GM12892 (cell line): ENCODE data around the gene JPT2.

Experiments used
- POLR2A ChIP-seq: IDR thresholded peaks from 2 replicates; pipeline ENCODE4 v1.6.1; 2011; ENCODE audit warnings: low read depth, low read length, control low read depth
- POLR2AphosphoS5 ChIP-seq: IDR thresholded peaks from 2 replicates; pipeline ENCODE4 v1.6.1; 2011; ENCODE audit warnings: low read depth, low read length, control low read depth
- TAF1 ChIP-seq: IDR thresholded peaks from 2 replicates; pipeline ENCODE4 v1.6.1; 2011; ENCODE audit warnings: low read depth, mild to moderate bottlenecking, control low read depth, low read length, borderline replicate concordance

- TF ChIP-seq POLR2A (no peak), POLR2AphosphoS5 (no peak), TAF1 (no peak)
Measured at GRCh38 chr16:1656808-1657617, 21.1 kb upstream of the JPT2 start.
